Embryonic facial prominence (tissue), 1 donor: ENCODE data around the gene COL5A2.
A peak's percentile ranks its signal among the peaks of the same experiment; 100 is the strongest.

Experiments used
- DNase-seq: peaks from one replicate; pipeline ENCODE4 v3.0.0-alpha.2; 2016; ENCODE audit errors: extremely low spot score

COL5A2 gene

DNA sequence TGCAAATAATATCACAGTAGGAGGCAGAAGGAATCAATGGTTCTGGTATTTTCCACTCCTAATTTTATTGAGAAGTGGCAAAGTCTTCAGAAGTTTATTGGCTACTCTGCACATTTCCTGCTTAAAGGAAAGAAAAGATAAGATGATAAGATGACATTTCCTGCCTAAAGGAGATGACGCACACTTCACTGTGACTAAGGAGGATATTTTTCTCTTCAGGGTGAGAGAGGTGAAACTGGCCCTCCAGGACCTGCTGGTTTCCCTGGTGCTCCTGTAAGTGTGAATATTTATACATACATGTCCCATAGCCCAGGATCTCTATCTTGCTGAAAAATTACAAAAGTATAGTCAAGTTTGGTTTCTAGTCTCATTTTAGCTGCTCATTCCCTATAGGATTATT lies 177.5 kb downstream of the COL5A2 start:
- DNase-seq = no peak

GRCh38 chr2:189000221-189000620 lies 179.3 kb downstream of the COL5A2 start:
- DNase-seq = no peak

GRCh38 chr2:188997263-188997662 lies 182.3 kb downstream of the COL5A2 start:
- DNase-seq = no peak

GRCh38 chr2:188993247-188993646 lies 186.3 kb downstream of the COL5A2 start:
- DNase-seq = no peak

DNA sequence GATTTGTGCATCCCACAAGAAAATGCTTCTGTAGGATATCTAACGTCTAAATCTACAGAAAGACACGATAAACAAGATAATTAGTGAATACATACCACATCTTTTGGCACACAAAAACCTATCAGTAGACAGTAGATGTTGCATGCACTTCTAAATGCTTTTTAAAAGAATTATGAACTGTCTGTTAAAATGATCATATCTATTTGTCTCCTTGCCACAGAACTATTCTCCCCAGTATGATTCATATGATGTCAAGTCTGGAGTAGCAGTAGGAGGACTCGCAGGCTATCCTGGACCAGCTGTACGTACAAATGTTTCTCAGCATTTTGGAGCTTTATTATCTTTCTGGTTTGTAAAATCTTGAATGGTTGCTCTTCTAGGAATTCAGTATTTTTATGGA lies 192.7 kb downstream of the COL5A2 start:
- no peak for DNase-seq

- DNase-seq = no peak
These were observed 194.9 kb downstream of the COL5A2 start for GRCh38 chr2:188984680-188985079.

GRCh38 chr2:188984065-188984491 lies 195.5 kb downstream of the COL5A2 start:
- peak; percentile 74 for DNase-seq

DNA sequence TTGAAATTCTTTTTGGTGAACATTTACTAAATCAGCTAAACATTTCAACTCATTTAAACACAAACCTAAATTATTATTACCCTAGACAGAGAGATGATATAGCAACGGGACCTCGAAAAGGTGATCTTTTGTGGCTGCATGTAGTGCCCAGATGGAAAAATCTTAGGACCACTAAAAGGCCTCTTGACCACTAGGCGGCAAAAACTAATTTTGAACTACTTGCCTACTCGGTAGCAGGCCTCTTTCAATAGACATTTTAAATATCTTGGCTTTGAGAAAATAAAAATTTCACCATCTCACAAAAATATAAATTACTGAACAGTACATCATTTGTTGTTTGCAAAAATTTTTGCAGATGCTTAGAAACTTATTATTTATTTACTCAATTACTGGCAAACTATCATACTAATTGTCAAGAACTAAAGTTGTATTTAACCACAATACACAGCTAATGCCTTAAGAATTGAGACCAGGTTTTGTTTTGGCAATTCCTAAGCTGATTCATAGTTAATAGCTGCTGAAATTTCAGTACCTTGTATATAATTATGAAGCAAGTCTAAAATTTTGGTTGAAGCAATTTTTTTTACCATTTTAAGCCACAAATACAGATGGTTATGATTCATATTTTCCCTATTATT lies 196.0 kb downstream of the COL5A2 start:
- no peak for DNase-seq
